ENCODE results near the gene ANKMY1. TPM values are rescaled to one million over a fixed set of nuclear protein-coding genes. Genes with fewer than 3 reads are reported as not detected.

ANKMY1 gene
- total and polyA plus RNA-seq, 12 donors: 1.9 to 15.6 (median 5.3) TPM

GRCh38 chr2:240512109-240512485 lies 45.7 kb downstream of the ANKMY1 start:
- no peak overlapping the region for H3K4me3 ChIP-seq
- ATAC-seq (no peak), DNase-seq (no peak)
- WGBS, 2 donors: 94 to 97% methylated on average over 11 of the region's 11 CpGs
- peaks cover 0 to 11% (median 0%) of the 10 kb centered on the region in 9 donors for H3K4me1 ChIP-seq
- no peak overlapping the region for H3K27ac ChIP-seq
- no peaks in the 10 kb centered on the region for H3K9me3 ChIP-seq
- peaks cover 0 to 34% (median 0%) of the 10 kb centered on the region in 9 donors for H3K36me3 ChIP-seq
- intact Hi-C loops (cut with DNase I): loop anchor here in 8 of 10 donors (5.0 to 10.0 kb wide), 7 partner anchors 190 to 333 kb away; no protein-coding TSS in a partner anchor
- H3K27me3 ChIP-seq: no peaks in the 10 kb centered on the region
- no peak for TF ChIP-seq CTCF (IDR thresholded peaks at IDR 0.05)

- H3K4me3 ChIP-seq: no peak overlapping the region
- ATAC-seq: no peak
- peaks cover 0 to 11% (median 0%) of the 10 kb centered on the region in 9 donors for H3K4me1 ChIP-seq
- H3K36me3 ChIP-seq: peaks cover 0 to 37% (median 0%) of the 10 kb centered on the region in 9 donors
- no peak for TF ChIP-seq CTCF (IDR thresholded peaks at IDR 0.05)
- no peaks in the 10 kb centered on the region for H3K27me3 ChIP-seq
- H3K9me3 ChIP-seq: no peaks in the 10 kb centered on the region
- DNase-seq: no peak
- 95 to 98% methylated on average over 31 of the region's 31 CpGs for WGBS, 2 donors
- intact Hi-C loops (cut with DNase I): loop anchor here in 8 of 10 donors (5.0 to 10.0 kb wide), 7 partner anchors 191 to 333 kb away; no protein-coding TSS in a partner anchor
- no peak overlapping the region for H3K27ac ChIP-seq
Observed at GRCh38 chr2:240511351-240512108, 46.3 kb downstream of the ANKMY1 start.

- ATAC-seq: no peak
- 90 to 96% methylated on average over 12 of the region's 12 CpGs for WGBS, 2 donors
Observed at GRCh38 chr2:240510513-240511210, 47.1 kb downstream of the ANKMY1 start.

More at GRCh38 chr2:240510513-240511210, 47.1 kb downstream of the ANKMY1 start:
- Histone ChIP-seq H3K9me3 (no peaks in the 10 kb centered on the region), H3K4me3 (no peak overlapping the region), H3K4me1 (peaks cover 0 to 11% (median 0%) of the 10 kb centered on the region in 9 donors), H3K27ac (no peak overlapping the region), H3K27me3 (no peaks in the 10 kb centered on the region), H3K36me3 (peaks cover 0 to 39% (median 0%) of the 10 kb centered on the region in 9 donors)
- no peak for DNase-seq
- TF ChIP-seq CTCF (IDR thresholded peaks at IDR 0.05): no peak
- intact Hi-C loops (cut with DNase I): loop anchor here in 8 of 10 donors (5.0 to 10.0 kb wide), 7 partner anchors 192 to 334 kb away; no protein-coding TSS in a partner anchor
